GM23338 (cell line): ENCODE data around the gene RNF182. TPM values are rescaled to one million over a fixed set of nuclear protein-coding genes. Genes with fewer than 3 reads are reported as not detected.
A peak's percentile ranks its signal among the peaks of the same experiment; 100 is the strongest.

Experiments
- ATAC-seq: fragments of 200-7000 bp; cut with Tn5 transposase; 3 replicates; pipeline ENCODE4 v1.9.1; 2020
- DNase-seq: peaks from one replicate; pipeline ENCODE4 v3.0.0-alpha.2; 2015; ENCODE audit warnings: low spot score
- H2AFZ ChIP-seq: fragments of 200-600 bp; sonication (generic); 2 replicates; pipeline ENCODE4 v1.8.0; 2016; ENCODE audit warnings: antibody characterized with exemption, mild to moderate bottlenecking, moderate library complexity
- H3F3A ChIP-seq: fragments of 200-600 bp; sonication (generic); replicated peaks from 2 replicates; pipeline ENCODE4 v1.8.0; 2017; ENCODE audit warnings: antibody characterized with exemption, mixed run types, low read depth
- H3K27ac ChIP-seq: fragments of 200-600 bp; sonication (generic); 2 replicates; pipeline ENCODE4 v1.6.1; 2016; ENCODE audit warnings: low read depth
- H3K27me3 ChIP-seq: fragments of 200-600 bp; sonication (generic); 2 replicates; pipeline ENCODE4 v1.8.0; 2016; ENCODE audit warnings: mild to moderate bottlenecking, mixed run types, moderate library complexity; ENCODE audit not compliant: insufficient read depth
- H3K36me3 ChIP-seq: fragments of 200-600 bp; sonication (generic); 2 replicates; pipeline ENCODE4 v1.8.0; 2016; ENCODE audit warnings: mild to moderate bottlenecking; ENCODE audit not compliant: insufficient read depth
- H3K4me1 ChIP-seq: fragments of 200-600 bp; sonication (generic); 2 replicates; pipeline ENCODE4 v1.8.0; 2016; ENCODE audit warnings: mild to moderate bottlenecking, moderate library complexity; ENCODE audit not compliant: insufficient read depth
- H3K4me2 ChIP-seq: fragments of 200-600 bp; sonication (generic); 2 replicates; pipeline ENCODE4 v1.7.1; 2017; ENCODE audit warnings: mixed run types
- H3K4me3 ChIP-seq: fragments of 200-600 bp; sonication (generic); 2 replicates; pipeline ENCODE4 v1.6.1; 2016; ENCODE audit warnings: mixed run types
- H3K79me2 ChIP-seq: fragments of 200-600 bp; sonication (generic); replicated peaks from 2 replicates; pipeline ENCODE4 v1.8.0; 2017; ENCODE audit warnings: mild to moderate bottlenecking; ENCODE audit not compliant: insufficient read depth
- H3K9me2 ChIP-seq: fragments of 200-600 bp; sonication (generic); 2 replicates; pipeline ENCODE4 v1.8.0; 2017; ENCODE audit not compliant: insufficient read depth
- H4K20me1 ChIP-seq: fragments of 200-600 bp; sonication (generic); replicated peaks from 2 replicates; pipeline ENCODE4 v1.8.0; 2017; ENCODE audit warnings: mild to moderate bottlenecking; ENCODE audit not compliant: insufficient read depth
- H3K27ac Mint-ChIP-seq: 2 replicates; pipeline ENCODE4 v1.8.0; 2020; ENCODE audit warnings: inconsistent platforms, mild to moderate bottlenecking, moderate library complexity, mixed read lengths
- H3K27me3 Mint-ChIP-seq: 3 replicates; pipeline ENCODE4 v1.8.0; 2022; ENCODE audit warnings: low read depth, mild to moderate bottlenecking, moderate library complexity, mixed read lengths, inconsistent platforms; ENCODE audit not compliant: insufficient read depth, poor library complexity
- H3K36me3 Mint-ChIP-seq: 3 replicates; pipeline ENCODE4 v1.8.0; 2021; ENCODE audit warnings: low read depth, mild to moderate bottlenecking, inconsistent platforms, moderate library complexity, mixed read lengths
- H3K4me1 Mint-ChIP-seq: 3 replicates; pipeline ENCODE4 v1.8.0; 2020; ENCODE audit warnings: mild to moderate bottlenecking, inconsistent platforms, mixed read lengths
- H3K4me3 Mint-ChIP-seq: 3 replicates; pipeline ENCODE4 v1.8.0; 2021; ENCODE audit warnings: moderate library complexity, mild to moderate bottlenecking, inconsistent platforms, mixed read lengths
- H3K9me3 Mint-ChIP-seq: 3 replicates; pipeline ENCODE4 v1.8.0; 2020; ENCODE audit warnings: moderate library complexity, mild to moderate bottlenecking, inconsistent platforms, mixed read lengths
- CREB1 ChIP-seq: fragments of 250-450 bp; sonication (Bioruptor Pico); IDR thresholded peaks from 2 replicates; pipeline ENCODE4 v1.5.0; 2020; ENCODE audit warnings: low read depth, mild to moderate bottlenecking, moderate library complexity
- CTCF ChIP-seq, 2 experiments: fragments of 200-600 bp in 1 of 2; sonication (generic) in 1 of 2; conservative IDR thresholded peaks; 2 replicates each; pipeline versions ENCODE4 v1.5.1 to v1.6.1; 2016 to 2017; ENCODE audit warnings: antibody characterized with exemption in 2 of 2, low read depth in 2 of 2, mild to moderate bottlenecking in 2 of 2, moderate library complexity in 1 of 2
- ETS1 ChIP-seq: IDR thresholded peaks from 2 replicates; pipeline ENCODE4 v1.6.1; 2016; ENCODE audit warnings: antibody characterized with exemption
- EZH2 ChIP-seq: fragments of 200-600 bp; sonication (generic); IDR thresholded peaks from one replicate; pipeline ENCODE4 v1.8.0; 2017; ENCODE audit warnings: antibody characterized with exemption, mild to moderate bottlenecking, low read depth; ENCODE audit not compliant: unreplicated experiment
- EZH2phosphoT487 ChIP-seq: fragments of 200-600 bp; sonication (generic); IDR thresholded peaks from one replicate; pipeline ENCODE4 v1.8.1; 2018; ENCODE audit warnings: antibody characterized with exemption; ENCODE audit not compliant: unreplicated experiment
- JUNB ChIP-seq: IDR thresholded peaks from one replicate; pipeline ENCODE4 v1.6.1; 2016; ENCODE audit warnings: antibody characterized with exemption; ENCODE audit not compliant: unreplicated experiment
- NANOG ChIP-seq: IDR thresholded peaks from 2 replicates; pipeline ENCODE4 v1.6.1; 2016; ENCODE audit warnings: antibody characterized with exemption, borderline replicate concordance
- POLR2AphosphoS5 ChIP-seq: IDR thresholded peaks from 2 replicates; pipeline ENCODE4 v1.6.1; 2016; ENCODE audit warnings: antibody characterized with exemption, low read depth
- REST ChIP-seq: IDR thresholded peaks from one replicate; pipeline ENCODE4 v1.6.1; 2018; ENCODE audit warnings: antibody characterized with exemption; ENCODE audit not compliant: unreplicated experiment
- STAT1 ChIP-seq: IDR thresholded peaks from one replicate; pipeline ENCODE4 v1.6.1; 2016; ENCODE audit warnings: antibody characterized with exemption; ENCODE audit not compliant: unreplicated experiment
- ZNF114 ChIP-seq: fragments of 250-450 bp; sonication (Bioruptor Pico); IDR thresholded peaks from 2 replicates; pipeline ENCODE4 v1.5.0; 2020; ENCODE audit warnings: mild to moderate bottlenecking, moderate library complexity
- ZNF331 ChIP-seq: fragments of 250-450 bp; sonication (Bioruptor Pico); IDR thresholded peaks from 2 replicates; pipeline ENCODE4 v1.5.0; 2020; ENCODE audit warnings: low read depth, mild to moderate bottlenecking, moderate library complexity
- ZNF462 ChIP-seq: fragments of 250-450 bp; sonication (Bioruptor Pico); IDR thresholded peaks from 2 replicates; pipeline ENCODE4 v1.5.0; 2020; ENCODE audit warnings: mild to moderate bottlenecking, moderate library complexity
- polyA plus RNA-seq: library from polyadenylated mRNA; unstranded; fragments of >200 nt; fragmentation: Nextera tagmentation; extraction: Ambion mirVana; gene quantifications from 2 replicates; pipeline ENCODE4 v1.2.1, GENCODE V29; 2016
- total RNA-seq: library from RNA; depleted of rRNA; stranded (reverse); fragments of >200 nt; shearing (Covaris generic); gene quantifications from 2 replicates; pipeline ENCODE4 v1.2.3, GENCODE V29; 2014

The RNF182 gene
- total and polyA plus RNA-seq, 2 experiments from 2014 or later = 3.2 to 9.8 TPM

GRCh38 chr6:13993416-13993815, 68.7 kb downstream of the RNF182 start:
- TF ChIP-seq JUNB (no peak), EZH2 (no peak), POLR2AphosphoS5 (no peak), EZH2phosphoT487 (no peak), ZNF462 (no peak), CTCF (conservative IDR thresholded peaks at IDR 0.05; ENCODE audit: low read depth in 2 of 2) (no peak), ZNF331 (CRISPR knock-in tag) (no peak), REST (no peak), STAT1 (no peak), ZNF114 (no peak), ETS1 (no peak), NANOG (no peak), CREB1 (CRISPR knock-in tag) (no peak)
- peaks cover 5% of the 10 kb centered on the region; the same call in 1 of the 2 replicates for H3K9me2 ChIP-seq
- H3K27me3 ChIP-seq = no peaks in the 10 kb centered on the region
- ATAC-seq = no peak
- H4K20me1 ChIP-seq = no peaks in the 10 kb centered on the region
- peak overlapping the region; percentile 2; the same call in 1 of the 2 replicates for H2AFZ ChIP-seq
- Mint-ChIP-seq H3K4me1 (peaks cover 8% of the 10 kb centered on the region), H3K36me3 (no peaks in the 10 kb centered on the region), H3K27ac (no peak overlapping the region), H3K4me3 (no peak overlapping the region), H3K27me3 (peaks cover 2% of the 10 kb centered on the region), H3K9me3 (peaks cover 2% of the 10 kb centered on the region; the same call in 1 of the 3 replicates)
- no peaks in the 10 kb centered on the region; the same call in 1 of the 2 replicates for H3K36me3 ChIP-seq
- H3K4me1 ChIP-seq = peaks cover 5% of the 10 kb centered on the region; the same call in 1 of the 2 replicates
- H3K4me2 ChIP-seq = no peak overlapping the region
- H3K4me3 ChIP-seq = no peak overlapping the region
- no peaks in the 10 kb centered on the region for H3F3A ChIP-seq
- no peak overlapping the region for H3K27ac ChIP-seq
- DNase-seq = no peak
- no peaks in the 10 kb centered on the region for H3K79me2 ChIP-seq
